ENCODE measurements around the gene ARFGAP1.

The ARFGAP1 gene

DNA sequence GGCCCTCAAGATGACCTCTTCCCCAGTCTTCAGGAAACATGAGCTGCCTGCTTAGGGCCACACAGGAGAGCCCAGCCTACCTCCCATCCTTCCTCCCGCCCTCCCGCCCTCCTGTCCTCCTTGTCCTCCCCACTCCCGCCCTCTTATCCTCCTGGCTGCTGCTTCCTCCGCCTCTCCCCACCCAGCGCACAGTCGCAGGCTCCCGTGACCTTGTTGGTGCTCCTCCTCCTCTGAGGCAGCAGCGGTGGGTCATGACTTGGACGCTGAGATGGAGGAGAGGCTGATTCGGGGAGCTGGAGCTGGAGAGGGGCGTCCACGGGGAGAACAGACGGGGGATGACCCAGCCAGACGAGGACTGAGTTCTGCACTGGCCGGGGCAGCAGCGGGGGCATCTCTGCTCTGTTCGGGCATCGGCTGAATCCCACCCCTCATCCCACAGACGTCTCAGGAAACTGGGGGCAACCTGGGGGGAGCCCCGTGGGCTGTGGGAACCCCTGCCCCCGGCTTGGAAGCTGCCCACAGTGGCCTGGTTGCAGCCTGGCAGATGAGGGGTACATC is 56.2 kb downstream of the ARFGAP1 start:
- TF ChIP-seq, protein P1, sequence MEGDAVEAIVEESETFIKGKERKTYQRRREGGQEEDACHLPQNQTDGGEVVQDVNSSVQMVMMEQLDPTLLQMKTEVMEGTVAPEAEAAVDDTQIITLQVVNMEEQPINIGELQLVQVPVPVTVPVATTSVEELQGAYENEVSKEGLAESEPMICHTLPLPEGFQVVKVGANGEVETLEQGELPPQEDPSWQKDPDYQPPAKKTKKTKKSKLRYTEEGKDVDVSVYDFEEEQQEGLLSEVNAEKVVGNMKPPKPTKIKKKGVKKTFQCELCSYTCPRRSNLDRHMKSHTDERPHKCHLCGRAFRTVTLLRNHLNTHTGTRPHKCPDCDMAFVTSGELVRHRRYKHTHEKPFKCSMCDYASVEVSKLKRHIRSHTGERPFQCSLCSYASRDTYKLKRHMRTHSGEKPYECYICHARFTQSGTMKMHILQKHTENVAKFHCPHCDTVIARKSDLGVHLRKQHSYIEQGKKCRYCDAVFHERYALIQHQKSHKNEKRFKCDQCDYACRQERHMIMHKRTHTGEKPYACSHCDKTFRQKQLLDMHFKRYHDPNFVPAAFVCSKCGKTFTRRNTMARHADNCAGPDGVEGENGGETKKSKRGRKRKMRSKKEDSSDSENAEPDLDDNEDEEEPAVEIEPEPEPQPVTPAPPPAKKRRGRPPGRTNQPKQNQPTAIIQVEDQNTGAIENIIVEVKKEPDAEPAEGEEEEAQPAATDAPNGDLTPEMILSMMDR (IDR thresholded peaks at IDR 0.05; ENCODE audit: borderline replicate concordance, insufficient read depth, low read depth, low read length): no peak
- no peak overlapping the region for H3K4me3 ChIP-seq (ENCODE audit: low read depth, low read length)

DNA sequence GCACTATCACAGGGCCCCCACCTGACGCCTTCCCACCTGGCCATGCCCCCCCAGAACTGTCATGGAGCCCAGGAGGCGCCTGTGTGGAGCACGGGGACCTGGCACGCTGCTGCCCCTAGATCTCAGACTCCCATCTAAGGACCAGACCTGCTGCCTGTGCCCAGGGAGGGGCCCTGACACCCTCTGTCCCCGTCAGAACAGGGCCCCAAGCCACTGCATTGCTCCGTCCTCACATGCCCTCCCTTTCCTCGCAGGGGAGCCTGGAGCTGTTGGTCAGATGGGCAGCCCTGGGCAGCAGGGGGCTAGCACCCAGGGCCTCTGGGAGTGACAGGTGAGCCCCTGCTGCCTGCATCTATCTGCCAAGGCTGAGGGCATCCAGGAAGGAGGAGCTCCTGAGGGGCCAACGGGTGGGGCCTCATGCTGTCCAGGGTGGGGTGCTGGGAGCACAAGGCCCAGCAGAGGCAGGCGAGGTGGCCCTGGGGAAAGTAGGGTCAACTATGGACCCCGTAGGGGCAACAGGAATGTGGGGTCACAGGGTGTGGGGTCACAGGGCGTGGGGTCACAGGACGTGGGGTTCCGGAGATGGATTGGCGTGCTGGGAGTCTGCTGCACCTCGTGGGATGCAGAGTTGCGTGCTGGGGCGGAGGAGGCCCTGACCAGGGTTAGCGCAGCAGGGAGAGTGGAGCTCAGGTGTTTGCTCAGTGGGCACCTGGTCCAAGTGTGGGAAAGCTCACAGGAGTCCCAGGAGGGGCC is 56.9 kb downstream of the ARFGAP1 start:
- no peak overlapping the region for H3K4me3 ChIP-seq (ENCODE audit: low read depth, low read length)
- TF ChIP-seq, protein P1 (IDR thresholded peaks at IDR 0.05; ENCODE audit: borderline replicate concordance, insufficient read depth, low read depth, low read length): no peak

DNA sequence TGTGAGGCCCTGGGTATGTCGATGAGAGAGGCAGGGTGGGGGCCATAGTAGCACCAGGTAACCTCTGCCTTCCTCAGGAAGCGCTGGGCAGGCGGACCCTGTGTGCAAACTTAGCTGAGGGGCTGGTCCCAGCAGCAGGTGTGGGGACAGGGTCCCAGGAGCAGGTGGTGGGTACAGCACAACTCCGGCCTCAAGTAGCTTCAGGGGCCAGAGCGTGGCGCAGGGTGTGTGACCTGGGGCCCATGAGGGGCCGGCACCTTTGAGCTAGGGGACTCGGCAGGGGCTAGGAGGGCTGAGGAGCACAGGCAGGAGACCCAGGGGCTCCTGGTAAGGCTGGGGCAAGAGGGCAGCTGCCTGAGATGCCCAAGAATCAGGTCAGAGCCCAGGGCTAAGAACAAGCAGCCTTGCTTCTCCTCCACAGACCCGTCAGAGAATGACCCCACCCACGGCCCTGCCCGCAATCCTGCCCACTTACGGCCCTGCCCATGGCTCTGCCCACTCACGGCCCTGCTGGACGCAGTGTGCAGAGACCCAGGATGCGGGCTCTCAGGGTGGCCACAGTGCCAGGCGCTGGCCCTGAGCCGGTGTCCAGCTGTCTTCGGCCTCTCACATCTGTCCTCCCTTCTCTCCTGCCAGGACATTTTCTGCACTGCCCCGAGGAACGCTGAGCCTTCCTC is 57.6 kb downstream of the ARFGAP1 start:
- no peak overlapping the region for H3K4me3 ChIP-seq (ENCODE audit: low read depth, low read length)
- TF ChIP-seq, protein P1 (IDR thresholded peaks at IDR 0.05; ENCODE audit: borderline replicate concordance, insufficient read depth, low read depth, low read length): no peak

DNA sequence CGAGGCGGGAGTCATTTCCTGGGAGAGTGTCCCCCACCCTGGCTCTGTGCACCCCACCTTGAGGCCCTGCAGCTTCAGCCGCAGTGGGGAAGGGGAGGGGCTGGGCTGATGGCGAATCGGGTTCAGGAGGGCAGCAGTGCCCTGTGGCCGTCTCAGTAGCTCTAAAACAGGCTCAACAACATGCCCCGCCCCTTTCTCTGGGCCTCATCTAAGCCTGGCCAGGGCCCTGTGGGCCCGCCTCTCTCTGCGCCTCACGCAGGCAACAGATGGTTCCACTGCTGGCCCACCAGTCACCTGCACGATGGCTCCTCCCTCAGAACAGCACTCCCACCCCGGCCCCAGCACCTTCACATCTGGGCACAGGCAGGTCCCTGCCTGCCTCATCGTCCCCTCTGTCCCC is 58.3 kb downstream of the ARFGAP1 start:
- TF ChIP-seq, protein P1 (IDR thresholded peaks at IDR 0.05; ENCODE audit: borderline replicate concordance, insufficient read depth, low read depth, low read length): no peak
- H3K4me3 ChIP-seq (ENCODE audit: low read depth, low read length): no peak overlapping the region

DNA sequence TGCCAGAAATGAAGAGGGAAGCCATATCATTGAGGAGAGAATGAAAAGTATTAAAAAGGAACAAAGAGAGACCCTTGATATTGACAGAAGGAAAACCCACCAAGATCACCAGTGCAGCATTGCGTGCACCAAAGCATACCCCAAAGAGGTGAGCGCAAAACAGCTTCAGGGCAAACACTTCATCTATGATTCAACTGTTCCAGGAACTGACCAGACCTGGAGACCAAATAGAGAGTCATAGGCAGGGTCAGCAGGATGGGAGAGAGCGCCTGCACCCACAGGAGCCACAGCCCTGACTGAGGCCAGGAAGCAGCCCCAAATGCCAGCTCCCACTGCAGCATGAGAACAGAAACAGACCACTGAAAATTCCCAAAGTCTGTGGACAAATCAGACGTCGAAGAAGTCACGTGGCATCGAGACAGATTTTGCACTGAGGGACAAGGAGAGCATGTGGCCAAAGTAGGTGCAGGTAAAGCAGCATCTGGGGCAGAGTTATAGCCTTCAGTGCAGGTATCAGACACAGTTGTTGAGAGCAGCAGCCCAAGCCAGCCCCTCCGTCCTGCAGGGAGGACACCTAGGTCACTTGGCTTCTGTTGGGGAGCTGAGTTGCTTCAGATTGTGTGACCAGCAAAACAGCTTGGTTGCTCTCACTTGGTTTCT is 59.3 kb downstream of the ARFGAP1 start:
- TF ChIP-seq, protein P1 (IDR thresholded peaks at IDR 0.05; ENCODE audit: borderline replicate concordance, insufficient read depth, low read depth, low read length): no peak
- no peak overlapping the region for H3K4me3 ChIP-seq (ENCODE audit: low read depth, low read length)

DNA sequence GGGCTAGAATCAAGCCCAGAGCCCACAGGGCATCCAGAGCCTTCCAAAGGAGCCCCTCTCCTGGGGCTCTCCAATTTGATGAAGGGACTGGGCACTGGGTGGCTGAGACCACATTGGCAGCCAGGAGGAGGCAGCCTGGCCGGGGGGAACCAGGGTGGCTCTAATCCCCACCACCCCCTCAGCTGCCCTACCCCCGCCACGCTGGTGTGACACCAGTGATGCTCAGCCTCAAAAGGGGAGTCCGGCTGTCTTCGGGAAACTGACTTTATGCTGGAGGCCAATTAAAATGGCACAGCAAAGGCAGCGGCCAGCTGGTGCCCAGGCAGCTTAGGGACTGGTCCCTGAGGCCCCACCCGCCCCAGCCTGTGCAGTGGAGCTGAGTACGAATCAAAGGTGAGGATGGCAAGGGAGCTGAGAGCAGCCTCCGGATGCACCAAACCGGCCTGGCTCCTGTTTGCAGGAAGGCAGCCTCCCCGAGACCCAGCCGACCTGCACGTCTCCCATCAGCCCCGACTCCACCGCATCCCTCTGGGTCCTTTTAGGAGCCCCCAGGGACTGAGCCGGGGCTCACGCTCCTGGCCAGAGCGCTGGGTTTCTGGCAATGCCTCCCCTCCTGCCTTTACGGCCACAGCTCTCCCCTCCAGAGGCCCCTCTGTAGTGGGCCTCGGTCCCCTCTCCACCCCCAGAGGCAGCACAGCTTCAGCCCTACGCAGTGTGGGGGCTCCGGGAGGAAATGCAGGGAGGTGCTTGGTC is 60.1 kb downstream of the ARFGAP1 start:
- TF ChIP-seq, protein P1 (IDR thresholded peaks at IDR 0.05; ENCODE audit: borderline replicate concordance, insufficient read depth, low read depth, low read length): no peak
- H3K4me3 ChIP-seq (ENCODE audit: low read depth, low read length): no peak overlapping the region
